GM18909 (cell line): ENCODE results near the gene CASTOR2.
"Not testable (repeated sequence)": the region's sequence is repeated elsewhere in the genome, so short reads cannot be mapped to it uniquely, and the experiment has no call there.

Experiments used
- ATAC-seq: cut with Tn5 transposase; IDR thresholded peaks from one replicate; pipeline ENCODE4 v1.9.1; 2021; ENCODE audit warnings: mild to moderate bottlenecking; ENCODE audit not compliant: unreplicated experiment, poor library complexity

CASTOR2 gene

DNA sequence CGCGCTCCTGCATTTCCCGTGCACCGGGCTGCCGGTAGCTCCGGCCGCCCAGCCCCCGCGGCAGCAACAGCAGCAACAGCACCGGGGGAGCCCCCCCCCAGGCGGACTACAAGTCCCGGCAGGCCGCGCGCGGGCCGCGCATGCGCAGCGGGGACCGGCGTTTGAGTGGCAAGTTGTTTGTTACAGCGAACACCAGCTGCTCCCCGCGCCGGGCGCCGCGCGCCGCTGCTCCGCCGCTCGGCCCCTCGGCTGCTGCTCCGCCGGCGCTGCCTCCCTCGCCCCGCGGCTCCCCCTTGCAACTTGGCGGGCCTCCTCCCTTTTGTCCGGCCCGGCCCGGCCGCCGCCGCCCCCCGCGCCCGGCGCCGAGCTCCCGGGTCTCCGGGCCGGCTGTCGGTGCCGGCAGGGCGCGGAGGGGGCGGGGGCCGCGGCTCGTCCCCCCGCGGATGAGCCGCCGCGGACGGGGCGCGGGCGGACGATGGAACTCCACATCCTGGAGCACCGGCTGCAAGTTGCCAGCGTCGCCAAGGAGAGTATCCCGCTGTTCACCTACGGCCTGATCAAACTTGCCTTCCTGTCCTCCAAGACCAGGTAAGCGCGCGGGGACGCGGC lies at the start of gene CASTOR2:
CASTOR2 (plus strand) TSS at position 195 of the 609 bp plus-strand sequence; CDS start at position 476, 281 bp downstream.
- ATAC-seq, result peak; percentile 89

DNA sequence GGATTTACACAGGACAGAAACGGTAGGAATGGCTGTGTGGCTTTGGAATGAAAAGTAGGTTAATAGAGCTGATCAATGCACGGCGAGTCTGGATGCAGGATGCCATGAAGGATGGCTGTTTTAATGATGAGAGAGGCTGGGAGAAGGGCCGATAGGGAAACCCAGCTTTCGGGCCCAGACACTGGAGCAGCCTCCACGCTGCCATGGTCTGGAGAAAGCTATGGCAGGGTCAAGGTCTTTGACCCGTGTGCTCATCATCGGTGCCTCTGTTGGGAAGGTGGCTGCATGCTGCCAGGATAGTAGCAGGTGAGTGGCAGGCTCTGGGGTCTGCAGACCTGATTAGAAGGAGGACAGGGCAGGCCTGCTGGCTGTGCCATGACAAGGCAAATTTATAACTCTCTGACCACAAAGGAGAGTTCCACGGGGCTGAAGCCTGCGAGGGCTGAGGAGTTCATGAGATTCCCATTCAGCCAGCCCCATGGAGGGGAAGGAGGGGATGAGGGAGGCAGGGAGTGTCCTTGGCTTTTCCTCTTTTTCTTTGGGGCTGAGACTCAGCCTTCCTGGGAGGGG lies 42.1 kb upstream of the CASTOR2 start:
- ATAC-seq, result not testable (repeated sequence)

DNA sequence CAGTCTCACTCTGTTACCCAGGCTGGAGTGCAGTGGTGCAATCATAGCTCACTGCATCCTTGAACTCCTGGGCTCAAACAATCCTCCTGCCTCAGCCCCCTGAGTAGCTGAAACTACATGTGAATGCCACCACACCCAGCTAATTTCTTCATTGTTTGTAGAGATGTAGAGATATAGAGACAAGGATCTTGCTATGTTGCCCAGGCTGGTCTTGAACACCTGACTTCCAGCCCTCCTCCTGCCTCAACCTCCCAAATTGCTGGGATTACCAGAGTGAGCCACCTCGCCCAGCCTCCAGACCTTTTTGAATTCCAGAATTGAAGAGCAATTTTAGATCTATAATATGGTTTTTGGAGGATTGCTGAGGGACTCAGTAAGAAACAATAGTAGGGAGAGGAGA lies 40.9 kb upstream of the CASTOR2 start:
- not testable (repeated sequence) for ATAC-seq

DNA sequence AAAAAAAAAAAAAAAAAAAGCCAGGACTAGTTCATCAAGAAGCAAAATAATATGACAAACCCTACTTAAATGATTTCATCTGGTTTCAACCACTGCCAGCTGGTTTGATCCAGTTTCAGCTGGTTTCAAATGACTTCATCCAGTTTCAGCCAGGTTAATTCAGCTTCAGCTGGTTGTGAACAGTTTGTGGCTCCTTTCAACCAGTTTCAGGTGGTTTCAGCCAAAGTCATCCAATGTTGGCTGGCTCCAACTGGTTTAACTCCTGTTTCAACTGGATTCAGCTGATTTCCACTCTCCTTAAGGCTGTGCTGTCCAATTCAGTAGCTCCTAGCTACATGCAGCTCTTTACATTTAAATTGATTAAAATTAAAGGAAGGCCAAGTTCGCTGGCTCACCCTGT lies 37.5 kb upstream of the CASTOR2 start:
- not testable (repeated sequence) for ATAC-seq

DNA sequence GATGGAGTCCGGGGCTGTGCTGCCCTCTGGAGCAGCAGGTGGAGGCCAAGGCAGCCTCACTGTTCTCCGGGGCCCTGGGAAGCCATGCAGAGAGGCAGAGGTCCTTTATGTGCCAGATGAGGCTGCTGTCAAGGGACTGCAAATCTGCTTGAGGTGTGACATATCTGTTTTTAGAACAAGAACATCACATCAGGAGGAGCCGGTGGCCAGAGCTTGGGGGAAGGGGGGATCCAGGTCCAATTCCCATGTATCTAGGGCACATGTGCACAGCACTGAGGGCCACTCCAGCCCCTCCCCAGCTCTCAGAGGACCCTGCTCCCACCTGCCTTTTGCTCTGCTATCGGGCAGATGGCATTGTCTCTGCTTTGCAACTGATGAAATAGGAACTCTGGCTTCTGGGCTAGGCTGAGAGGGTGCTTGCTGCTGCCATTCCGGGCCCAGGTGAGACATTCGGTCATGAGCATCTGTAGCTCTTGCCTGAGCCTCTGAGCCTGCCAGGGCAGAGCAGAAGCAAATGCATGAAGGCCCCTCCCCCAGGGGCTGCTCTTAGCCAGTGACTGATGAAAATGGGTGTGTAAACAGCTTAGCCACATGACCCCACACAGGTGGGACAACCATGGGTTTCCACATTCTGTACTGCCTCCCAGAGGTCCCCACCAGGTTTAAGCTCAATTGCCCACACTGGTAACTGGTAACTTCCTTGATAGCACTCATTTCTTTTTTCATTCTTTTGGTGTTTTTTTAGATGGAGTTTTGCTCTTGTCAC lies 32.8 kb upstream of the CASTOR2 start:
- ATAC-seq, result not testable (repeated sequence)

DNA sequence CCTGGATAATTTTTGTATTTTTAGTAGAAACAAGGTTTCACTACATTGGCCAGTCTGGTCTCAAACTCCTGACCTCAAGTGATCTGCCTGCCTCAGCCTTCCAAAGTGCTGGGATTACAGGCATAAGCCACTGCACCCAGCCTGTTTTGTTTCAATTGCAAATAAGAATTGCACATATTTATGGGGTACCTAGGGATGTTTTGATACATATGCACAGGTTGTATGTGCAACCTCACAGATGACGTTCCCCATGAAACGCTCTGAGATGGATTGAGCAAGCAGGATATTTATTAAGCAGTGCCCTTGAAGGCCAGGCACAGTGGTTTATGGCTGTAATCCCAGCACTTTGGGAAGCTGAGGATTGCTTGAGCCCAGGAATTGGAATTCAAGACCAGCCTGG lies 25.1 kb upstream of the CASTOR2 start:
- ATAC-seq, result not testable (repeated sequence)

DNA sequence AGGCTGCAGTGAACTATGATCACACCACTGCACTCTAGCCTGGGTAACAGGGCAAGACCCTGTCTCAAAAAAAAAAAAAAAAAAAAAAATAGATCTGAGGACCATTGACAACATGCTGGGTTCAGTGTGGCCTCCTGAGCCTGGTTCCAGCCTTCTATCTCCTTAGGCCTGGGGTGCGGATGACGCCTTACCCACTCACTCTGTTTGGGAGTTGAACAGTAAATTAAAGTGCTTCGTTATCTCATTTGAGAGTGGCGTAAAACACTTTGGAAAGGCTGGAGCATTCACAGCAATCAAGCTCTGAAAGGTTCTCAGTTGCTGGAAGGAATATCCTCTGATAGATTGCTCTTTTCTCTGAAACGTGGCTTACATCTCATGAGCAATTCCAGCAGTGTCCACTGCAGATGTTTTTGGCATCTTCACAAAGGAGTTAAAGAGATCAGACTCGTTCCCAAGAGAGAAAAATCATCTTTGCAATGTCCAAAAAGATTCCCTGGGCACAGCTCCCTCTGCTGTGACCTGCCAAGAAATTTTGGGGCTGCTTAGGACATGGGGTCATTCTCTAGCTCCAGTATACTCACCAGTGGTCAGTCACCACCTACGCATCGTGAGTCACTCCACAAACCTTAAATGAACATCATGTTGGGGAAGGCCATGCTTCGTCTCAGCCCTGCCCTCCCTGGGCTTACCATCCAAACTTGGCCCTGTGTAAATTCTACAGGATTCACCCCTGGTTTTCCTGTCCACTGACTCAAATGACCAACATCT lies 23.0 kb upstream of the CASTOR2 start:
- not testable (repeated sequence) for ATAC-seq

DNA sequence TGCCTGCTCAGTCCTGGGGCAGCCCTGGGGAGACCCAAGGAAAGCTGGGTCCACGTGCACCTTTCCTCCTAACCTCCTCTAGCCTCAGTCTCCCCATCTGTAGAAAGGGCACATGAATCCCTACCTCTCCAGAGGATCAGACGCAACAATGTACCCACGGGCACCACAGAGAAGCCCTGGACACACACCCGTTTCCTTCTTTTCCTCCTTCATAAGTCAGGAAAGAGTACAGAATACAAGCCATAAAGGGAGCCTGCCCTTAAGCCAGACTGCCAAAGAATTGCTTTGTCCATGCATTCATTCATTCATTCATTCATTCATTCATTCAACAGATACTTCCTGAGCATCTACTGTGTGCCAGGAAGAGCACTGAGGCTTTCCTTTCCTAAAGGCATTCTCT lies 20.6 kb upstream of the CASTOR2 start:
- ATAC-seq, result not testable (repeated sequence)

DNA sequence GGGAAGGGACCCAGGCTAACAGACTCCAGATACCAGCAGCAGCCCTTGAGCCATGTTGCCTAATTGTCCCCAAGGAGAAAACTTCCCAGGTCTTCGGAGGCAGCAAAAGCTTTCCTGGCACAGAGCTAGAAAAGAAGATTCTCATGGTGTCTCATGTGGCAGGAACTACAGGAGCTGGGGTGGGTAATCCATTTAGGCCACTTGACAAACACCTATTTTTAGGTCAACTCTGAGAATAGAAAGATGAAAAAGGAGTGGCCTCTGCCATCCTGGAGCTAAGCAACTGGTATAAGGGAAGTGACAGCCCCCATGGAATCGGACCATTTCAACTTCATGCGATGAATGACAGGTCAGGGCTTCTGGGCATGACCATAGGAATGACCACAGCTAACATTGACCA lies 16.8 kb upstream of the CASTOR2 start:
- ATAC-seq, result not testable (repeated sequence)

DNA sequence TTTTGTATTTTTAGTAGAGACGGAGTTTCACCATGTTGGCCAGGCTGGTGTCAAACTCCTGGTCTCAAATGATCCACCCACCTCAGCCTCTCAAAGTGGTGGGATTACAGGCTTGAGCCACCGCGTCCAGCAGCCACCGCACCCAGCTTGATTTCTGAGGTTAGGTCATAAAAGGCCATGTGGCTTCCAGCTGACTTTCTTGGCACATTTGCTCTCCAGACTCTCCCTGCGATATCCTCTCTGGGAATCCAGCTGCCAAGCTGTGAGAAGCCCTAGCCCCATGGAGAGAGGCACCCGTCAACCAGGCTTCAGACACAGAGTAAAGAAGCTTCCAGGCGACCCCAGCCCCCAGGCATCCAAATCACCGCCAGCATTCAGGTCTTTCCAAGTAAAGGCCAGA lies 10.7 kb upstream of the CASTOR2 start:
- not testable (repeated sequence) for ATAC-seq

DNA sequence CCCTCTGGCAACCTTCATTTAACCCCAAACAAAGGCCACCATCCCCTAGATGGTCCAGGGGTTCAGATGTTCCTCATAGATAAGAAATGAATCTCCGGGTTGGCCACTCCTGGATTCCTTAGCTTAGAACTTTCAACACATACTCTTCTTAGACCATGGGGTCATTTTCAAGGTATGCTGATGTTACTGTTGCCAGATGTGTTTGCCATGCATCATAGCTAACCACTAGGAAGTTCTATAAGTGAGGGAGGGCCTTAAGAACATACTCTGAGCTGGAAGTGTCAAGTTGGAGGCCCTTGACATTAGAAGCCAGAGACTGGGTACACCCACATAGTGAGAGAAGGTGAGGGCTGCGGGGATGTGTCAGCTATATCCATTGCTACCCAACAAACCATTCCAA lies 6.2 kb upstream of the CASTOR2 start:
- not testable (repeated sequence) for ATAC-seq

DNA sequence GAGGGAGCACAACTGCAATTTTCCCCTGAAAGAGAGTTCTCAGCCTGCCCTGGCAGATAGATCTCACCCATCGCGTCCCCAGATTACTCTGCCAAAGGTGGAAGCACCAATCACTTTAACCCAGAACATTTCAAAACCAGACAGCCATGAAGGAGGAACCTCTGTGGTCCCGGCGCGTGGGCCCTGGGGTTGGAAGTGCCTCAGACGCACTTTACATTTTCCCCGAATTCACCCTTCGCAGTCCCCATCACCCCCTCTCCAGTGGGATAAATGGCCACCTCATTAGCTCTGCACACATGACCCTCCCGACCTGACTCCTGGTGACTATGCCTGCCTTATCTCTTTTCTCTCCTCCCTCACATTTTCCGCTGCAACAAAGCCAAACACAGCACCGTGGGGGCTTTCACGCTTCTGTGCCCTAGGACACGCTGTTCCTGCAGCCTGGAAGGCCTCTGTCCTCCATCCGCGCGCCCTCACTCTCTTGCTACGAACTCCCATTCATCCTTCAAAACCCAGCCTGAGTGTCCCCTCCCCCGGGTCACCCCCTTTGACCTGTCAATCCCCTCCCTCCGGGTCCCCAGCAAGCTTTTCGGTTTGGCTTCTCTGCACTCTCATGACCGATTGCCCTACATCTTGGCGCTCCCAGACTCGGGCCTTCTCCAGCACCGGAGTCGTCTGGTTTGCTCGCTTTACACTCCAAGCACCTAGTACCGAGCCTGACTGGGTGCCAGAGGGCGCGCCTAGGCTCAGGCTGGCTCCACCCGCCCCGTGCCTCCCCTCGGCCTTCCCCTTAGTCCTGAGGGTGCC lies 598 bp upstream of the CASTOR2 start:
- ATAC-seq, result not testable (repeated sequence)

DNA sequence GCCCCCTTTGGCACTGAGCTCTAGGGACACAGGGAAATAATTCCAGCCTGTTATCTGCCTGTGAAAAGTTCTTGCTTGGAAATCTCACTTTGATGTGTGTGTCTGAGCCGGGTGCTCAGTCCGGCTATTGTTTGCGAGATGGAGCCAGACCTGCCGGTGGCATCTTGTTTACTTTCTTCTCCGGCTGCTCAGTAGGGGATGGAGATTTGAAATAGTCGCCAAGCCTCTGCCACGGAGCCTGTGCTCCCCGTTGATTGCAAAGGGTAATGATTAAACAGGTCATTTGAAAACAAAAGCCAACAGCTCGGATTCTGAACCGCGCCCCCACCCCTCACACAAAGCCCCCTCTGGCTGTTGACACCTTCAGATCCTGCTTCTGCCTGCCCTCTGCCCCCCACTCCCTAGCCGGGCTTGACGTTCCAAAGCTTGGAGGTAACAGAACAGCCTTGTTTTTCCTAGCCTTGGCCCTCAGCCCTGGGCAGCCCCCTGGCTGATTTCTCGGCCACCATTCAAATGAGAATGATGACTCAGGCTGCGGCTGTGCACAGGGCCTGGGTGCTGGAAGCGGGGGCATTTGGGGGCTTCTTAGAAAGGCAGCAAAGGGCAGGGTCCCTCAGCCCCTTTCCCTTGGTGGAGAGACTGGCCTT lies 1.8 kb downstream of the CASTOR2 start:
- not testable (repeated sequence) for ATAC-seq

DNA sequence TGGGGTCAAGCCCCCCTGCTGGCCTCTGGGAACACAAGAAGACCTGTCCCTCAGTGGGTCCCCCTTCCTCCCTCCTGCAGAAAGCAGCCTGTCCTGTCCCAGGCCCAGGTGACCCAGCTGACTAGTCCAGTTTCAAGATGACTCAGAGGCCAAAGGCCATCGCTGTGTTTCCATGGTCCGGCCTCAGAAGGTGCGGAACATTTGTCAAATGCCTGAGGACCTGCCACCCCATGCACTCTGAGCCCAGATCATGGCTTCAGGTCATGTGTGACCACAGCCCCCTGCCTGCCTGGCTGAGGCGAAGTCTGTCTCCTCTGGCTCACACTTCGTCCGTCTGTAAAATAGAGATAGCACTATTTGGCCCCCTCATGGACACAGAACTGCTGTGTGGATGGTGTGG lies 2.4 kb downstream of the CASTOR2 start:
- not testable (repeated sequence) for ATAC-seq

DNA sequence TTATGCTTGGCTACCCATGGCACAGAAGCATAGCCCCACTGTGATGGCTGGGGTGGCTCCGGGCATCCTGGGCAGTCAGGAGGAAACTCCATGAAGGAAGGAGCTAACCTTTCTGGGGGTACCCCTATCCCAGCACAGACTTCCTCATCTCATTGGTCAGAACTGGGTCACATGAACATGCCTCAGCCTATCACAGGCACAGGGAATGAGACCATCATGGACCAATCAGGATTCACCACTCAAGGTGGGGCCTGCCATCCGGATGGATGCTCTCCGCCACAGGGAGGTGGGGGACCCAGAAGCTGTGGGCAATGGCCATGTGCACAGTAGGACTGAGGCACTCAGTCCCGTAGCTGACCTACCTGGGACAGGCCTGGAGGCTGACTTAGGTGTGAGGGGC lies 6.9 kb downstream of the CASTOR2 start:
- ATAC-seq, result not testable (repeated sequence)

DNA sequence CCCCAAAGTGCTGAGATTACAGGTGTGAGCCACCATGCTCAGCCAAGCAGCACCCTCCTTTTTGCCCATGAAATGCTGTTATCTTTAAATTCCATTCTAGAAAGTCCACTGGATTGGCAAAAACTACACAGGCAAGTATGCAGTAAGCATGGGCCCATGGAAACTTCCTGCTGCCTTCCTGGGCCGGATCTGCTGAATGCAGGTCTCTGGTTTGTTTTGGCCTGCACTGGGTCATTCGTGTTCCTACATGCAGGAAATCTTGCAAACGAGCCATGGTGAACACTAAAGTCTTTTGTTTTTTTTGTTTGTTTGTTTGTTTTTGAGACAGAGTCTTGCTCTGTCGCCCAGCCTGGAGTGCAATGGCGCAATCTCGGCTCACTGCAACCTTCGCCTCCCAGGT lies 7.9 kb downstream of the CASTOR2 start:
- ATAC-seq, result not testable (repeated sequence)

DNA sequence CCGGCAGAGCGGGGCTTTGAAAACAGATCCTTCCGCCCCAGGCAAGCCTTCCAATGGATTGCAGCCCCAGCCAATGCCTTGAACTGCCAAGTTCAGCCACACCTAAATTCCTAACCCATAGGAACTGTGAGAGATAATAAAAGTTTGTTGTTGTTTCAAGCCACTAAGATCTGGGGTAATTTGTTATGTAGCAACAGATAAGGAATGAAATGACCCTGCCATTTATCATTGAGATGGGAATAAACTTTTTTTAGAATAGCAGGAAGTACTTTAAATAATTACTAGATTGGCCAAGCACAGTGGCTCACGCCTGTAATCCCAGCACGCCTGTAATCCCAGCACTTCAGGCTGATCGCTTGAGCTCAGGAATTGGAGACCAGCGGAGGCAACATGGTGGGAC lies 11.5 kb downstream of the CASTOR2 start:
- not testable (repeated sequence) for ATAC-seq

DNA sequence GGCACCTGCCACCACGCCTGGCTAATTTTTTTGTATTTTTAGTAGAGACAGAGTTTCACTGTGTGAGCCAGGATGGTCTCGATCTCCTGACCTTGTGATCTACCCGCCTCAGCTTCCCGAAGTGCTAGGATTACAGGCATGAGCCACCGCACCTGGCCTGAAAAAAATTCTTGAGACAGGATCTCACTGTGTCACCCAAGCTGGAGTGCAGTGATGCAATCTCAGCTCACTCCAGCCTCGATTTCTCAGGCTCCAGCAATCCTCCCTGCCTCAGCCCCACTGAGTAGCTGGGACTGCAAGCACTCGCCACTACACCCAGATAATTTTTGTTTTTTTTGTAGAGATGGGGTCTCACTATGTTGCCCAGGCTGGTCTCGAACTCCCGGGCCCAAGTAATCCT lies 13.0 kb downstream of the CASTOR2 start:
- not testable (repeated sequence) for ATAC-seq

DNA sequence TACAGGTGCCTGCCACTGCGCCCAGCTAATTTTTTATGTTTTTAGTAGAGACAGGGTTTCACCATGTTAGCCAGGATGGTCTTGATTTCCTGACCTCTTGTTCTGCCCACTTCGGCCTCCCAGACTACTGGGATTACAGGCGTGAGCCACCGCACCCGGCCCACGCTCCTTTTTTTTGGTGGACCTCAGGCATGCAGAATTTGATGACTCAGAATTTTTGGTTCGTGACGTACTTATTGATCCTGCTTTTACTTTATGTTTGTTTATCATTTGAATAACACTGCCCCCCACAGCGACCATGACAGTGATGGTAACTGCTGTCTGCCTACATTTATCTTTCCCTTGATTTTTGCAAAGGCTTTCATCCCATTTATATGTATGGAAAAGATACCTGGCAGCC lies 23.9 kb downstream of the CASTOR2 start:
- ATAC-seq, result not testable (repeated sequence)
